GM06990 (cell line): ENCODE results near the gene NSL1.

Experiments
- DNase-seq: peaks from one replicate; pipeline ENCODE4 v3.0.0-alpha.2; 2011; ENCODE audit not compliant: insufficient read length; ENCODE audit errors: extremely low read depth
- H3K27me3 ChIP-seq: replicated peaks from 2 replicates; pipeline ENCODE4 v1.6.0; 2011; ENCODE audit warnings: low read length; ENCODE audit not compliant: control insufficient read depth, insufficient read depth
- H3K36me3 ChIP-seq: 2 replicates; pipeline ENCODE4 v1.5.1; 2011; ENCODE audit warnings: low read length; ENCODE audit not compliant: control insufficient read depth, insufficient read depth
- H3K4me3 ChIP-seq: replicated peaks from 2 replicates; pipeline ENCODE4 v1.5.1; 2011; ENCODE audit warnings: low read depth, mild to moderate bottlenecking, control low read depth, low read length
- CTCF ChIP-seq: IDR thresholded peaks from 2 replicates; pipeline ENCODE4 v1.5.1; 2011; ENCODE audit warnings: low read length, control low read depth, mild to moderate bottlenecking, inconsistent platforms; ENCODE audit not compliant: insufficient read depth, poor library complexity, severe bottlenecking

Gene NSL1

GRCh38 chr1:212792396-212792908, 875 bp upstream of the NSL1 start:
- no peaks in the 10 kb centered on the region for H3K36me3 ChIP-seq
- H3K27me3 ChIP-seq, result no peaks in the 10 kb centered on the region
- TF ChIP-seq CTCF, result no peak
- DNase-seq, result no peak
- H3K4me3 ChIP-seq, result peak overlapping the region; percentile 79

GRCh38 chr1:212791261-212791675, 309 bp downstream of the NSL1 start:
- H3K27me3 ChIP-seq, result no peaks in the 10 kb centered on the region
- DNase-seq, result no peak
- peaks cover 2% of the 10 kb centered on the region for H3K36me3 ChIP-seq
- H3K4me3 ChIP-seq, result peak overlapping the region; percentile 79
- TF ChIP-seq CTCF, result no peak

GRCh38 chr1:212785871-212786270, 5.7 kb downstream of the NSL1 start:
- DNase-seq, result no peak
- H3K27me3 ChIP-seq, result no peaks in the 10 kb centered on the region
- H3K36me3 ChIP-seq, result peaks cover 2% of the 10 kb centered on the region
- no peak overlapping the region for H3K4me3 ChIP-seq
- TF ChIP-seq CTCF, result no peak

- TF ChIP-seq CTCF, result no peak
- Histone ChIP-seq H3K4me3 (no peak overlapping the region), H3K27me3 (no peaks in the 10 kb centered on the region), H3K36me3 (peaks cover 2% of the 10 kb centered on the region)
- DNase-seq, result no peak
Measured at GRCh38 chr1:212783976-212784375, 7.6 kb downstream of the NSL1 start.

GRCh38 chr1:212782422-212783154, 9.0 kb downstream of the NSL1 start:
- Histone ChIP-seq H3K4me3 (no peak overlapping the region), H3K36me3 (peaks cover 2% of the 10 kb centered on the region), H3K27me3 (no peaks in the 10 kb centered on the region)
- TF ChIP-seq CTCF, result peak; percentile 57
- no peak for DNase-seq
